HG03571 (cell line): ENCODE measurements around the gene CCNDBP1.
"Not testable (repeated sequence)": the region's sequence is repeated elsewhere in the genome, so short reads cannot be mapped to it uniquely, and the experiment has no call there.

Experiments used
- ATAC-seq: cut with Tn5 transposase; IDR thresholded peaks from one replicate; pipeline ENCODE4 v1.9.1; 2021; ENCODE audit not compliant: unreplicated experiment

The CCNDBP1 gene, protein sequence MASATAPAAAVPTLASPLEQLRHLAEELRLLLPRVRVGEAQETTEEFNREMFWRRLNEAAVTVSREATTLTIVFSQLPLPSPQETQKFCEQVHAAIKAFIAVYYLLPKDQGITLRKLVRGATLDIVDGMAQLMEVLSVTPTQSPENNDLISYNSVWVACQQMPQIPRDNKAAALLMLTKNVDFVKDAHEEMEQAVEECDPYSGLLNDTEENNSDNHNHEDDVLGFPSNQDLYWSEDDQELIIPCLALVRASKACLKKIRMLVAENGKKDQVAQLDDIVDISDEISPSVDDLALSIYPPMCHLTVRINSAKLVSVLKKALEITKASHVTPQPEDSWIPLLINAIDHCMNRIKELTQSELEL

DNA sequence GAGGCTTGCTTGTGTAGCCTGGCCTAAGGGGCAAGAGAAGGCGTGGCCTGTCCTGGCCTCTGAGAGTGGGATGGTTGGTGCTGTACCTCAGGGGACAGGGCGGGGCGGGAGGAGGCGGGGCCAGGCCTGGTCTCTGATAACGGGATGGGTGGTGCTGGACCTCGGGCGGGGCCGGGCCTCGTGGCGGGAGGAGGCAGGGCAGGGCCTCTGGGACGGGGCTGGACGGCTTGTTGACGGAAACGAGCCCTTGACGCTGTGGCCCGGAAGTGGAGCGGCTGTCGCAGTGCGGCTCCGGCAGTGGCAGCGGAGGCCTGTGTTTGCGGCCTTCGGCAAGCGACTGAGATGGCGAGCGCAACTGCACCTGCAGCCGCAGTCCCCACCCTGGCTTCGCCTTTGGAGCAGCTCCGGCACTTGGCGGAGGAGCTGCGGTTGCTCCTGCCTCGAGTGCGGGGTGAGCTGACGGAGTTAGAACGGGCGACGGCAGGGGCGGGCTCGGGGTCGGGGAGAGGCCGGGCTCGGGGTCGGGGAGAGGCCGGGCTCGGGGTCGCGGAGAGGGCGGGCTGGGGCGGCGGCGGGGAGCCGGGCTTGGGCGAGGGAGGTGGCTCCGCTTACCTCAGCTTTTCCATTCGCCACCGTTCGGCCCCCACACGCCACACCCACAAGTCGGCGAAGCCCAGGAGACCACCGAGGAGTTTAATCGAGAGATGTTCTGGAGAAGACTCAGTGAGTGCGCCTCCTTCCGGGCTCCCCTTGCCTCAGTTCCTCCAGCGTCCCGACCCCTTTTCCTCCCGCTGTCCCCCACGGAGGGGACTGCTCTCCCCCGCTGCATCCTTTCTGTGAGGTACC is at the start of gene CCNDBP1:
CCNDBP1 (plus strand) TSS at position 247 of the 846 bp plus-strand sequence; CDS start at position 343, 96 bp downstream.
- ATAC-seq, result peak; percentile 94

- no peak for ATAC-seq
Measured at GRCh38 chr15:43143203-43143941, 41.8 kb upstream of the CCNDBP1 start.

- no peak for ATAC-seq
Measured at GRCh38 chr15:43144512-43144911, 40.7 kb upstream of the CCNDBP1 start.

- no peak for ATAC-seq
Measured at GRCh38 chr15:43146184-43146583, 39.0 kb upstream of the CCNDBP1 start.

DNA sequence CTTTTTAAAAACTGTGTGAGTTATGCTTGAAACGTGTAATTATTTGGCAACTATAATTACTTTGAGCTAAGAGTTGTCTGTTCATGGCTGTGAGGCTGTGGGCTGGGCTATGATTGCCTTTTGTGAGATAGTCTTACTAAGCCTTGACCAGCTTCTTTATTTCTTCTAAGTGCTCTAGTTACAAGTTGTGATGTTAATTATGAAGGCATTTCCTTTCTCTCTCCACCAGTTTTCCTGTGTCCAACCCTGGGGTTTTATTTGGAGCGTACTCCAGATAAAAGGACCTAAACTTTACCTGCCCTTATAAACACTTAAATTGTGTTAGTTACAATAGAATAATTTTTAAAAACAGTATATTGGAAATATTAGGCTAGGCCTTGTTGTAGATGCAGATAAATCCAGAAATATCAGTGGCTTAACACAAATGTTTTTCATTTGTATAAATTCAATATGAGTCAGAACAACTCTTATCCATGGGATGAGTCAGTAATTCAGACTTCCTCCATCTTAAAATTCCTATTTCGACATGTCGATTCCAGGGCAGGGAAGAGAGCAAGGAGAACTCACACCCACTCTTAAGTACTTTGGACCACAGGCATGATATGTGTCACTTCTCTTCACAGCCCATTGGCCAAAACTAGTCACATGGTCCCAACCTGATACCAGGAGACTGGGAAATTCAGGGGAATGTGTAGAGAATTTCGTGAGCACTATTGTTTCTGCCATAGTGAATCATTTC is 34.8 kb upstream of the CCNDBP1 start:
- no peak for ATAC-seq

DNA sequence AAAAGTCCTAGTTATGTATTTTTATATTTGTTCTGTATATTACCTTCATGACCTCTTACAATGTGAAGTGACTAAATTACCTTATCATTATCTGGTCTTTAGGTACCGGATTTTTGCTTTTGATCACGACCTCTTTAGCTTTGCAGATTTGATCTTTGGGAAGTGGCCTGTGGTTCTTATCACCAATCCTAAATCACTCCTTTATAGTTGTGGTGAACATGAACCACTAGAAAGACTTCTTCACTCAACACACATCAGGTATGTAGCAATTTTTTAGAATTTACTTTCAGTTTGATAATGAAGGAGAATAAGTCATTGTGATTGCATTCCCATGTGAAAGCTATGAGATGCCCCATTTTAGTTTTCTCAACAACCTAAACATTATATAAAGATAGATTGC is 33.5 kb upstream of the CCNDBP1 start:
- ATAC-seq, result no peak

DNA sequence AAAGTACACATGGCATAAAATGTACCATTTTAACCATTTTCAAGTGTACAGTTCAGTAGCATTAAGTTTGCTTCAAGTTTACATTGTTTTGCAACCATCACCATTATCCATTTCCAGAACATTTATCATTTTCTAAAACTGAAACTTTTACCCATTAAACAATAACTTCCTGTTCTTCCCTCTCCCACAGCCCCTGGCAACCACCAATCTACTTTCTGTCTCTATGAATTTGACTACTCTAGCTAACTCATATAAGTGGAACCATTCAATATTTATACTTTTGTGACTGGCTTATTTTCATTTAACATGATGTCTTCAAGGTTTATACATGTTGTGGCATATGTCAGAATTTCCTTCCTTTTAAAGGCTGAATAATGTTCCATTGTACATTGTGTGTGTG is 31.9 kb upstream of the CCNDBP1 start:
- ATAC-seq, result no peak

- no peak for ATAC-seq
Measured at GRCh38 chr15:43165801-43166325, 19.3 kb upstream of the CCNDBP1 start.

DNA sequence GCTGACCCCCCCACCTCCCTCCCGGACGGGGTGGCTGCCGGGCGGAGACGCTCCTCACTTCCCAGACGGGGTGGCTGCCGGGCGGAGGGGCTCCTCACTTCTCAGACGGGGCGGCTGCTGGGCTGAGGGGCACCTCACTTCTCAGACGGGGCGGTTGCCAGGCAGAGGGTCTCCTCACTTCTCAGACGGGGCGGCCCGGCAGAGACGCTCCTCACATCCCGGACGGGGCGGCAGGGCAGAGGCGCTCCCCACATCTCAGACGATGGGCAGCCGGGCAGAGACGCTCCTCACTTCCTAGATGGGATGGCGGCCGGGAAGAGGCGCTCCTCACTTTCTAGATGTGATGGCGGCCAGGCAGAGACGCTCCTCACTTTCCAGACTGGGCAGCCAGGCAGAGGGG is 17.9 kb upstream of the CCNDBP1 start:
- not testable (repeated sequence) for ATAC-seq

DNA sequence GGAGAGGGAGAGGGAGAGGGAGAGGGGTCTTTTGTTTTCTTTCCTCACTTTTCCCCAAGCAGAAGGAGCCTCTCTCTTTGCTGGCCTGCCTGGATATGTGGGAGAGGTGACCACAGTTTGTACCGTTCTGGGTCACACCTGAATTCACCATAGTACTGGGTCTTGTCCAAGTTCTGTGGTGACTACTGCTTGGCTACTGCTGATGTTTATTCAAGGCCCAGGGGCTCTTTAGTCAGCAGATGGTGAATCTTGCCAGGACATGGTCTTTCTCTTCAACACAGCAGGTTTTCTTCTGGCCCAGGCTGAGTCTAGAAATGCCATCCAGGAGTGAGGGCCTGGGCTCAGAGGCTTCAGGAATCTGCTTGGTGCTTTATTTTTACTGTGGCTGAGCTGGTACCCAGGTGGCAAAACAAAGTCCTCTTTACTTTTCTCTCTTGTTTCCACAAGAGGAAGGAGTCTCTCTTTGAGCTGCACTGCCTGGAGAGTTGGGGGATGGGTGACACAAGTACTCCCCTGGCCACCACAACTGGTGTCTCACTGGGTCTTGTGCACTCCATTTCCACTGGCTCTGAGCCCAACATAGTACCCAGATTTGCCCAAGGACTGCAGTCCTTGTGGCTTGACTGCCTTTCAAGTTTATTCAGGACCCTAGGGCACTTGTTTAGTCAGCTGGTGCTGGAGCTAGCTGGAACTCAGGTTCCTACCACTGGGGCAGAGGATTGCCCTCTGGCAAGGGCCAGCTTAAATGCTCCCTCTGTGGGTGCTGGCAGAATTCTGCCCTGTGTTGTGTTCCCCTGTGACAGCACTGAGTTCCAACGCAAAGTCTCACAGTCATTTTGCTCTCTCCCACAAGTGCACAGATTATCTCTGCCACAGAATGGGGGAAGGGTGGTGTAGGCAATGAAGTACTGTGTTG is 16.8 kb upstream of the CCNDBP1 start:
- ATAC-seq, result no peak

DNA sequence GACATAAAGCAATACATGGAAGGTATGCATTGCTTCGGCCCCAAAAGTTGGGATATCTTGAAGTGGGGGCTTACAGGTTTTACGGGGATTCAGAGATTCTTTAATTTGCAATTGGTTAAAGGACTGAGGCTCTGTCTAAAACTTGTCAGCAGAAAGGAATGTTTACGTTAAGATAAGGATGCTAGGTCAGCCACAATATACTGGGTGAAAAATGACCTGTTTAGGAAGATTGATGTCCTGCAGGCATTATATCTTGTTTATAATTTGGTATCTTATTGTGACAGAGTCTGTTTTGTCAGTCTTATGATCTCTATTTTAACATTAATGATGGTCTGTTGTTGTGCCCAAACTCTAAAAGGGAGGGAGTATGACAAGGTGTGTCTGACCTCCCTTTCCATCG is 15.3 kb upstream of the CCNDBP1 start:
- ATAC-seq, result no peak

DNA sequence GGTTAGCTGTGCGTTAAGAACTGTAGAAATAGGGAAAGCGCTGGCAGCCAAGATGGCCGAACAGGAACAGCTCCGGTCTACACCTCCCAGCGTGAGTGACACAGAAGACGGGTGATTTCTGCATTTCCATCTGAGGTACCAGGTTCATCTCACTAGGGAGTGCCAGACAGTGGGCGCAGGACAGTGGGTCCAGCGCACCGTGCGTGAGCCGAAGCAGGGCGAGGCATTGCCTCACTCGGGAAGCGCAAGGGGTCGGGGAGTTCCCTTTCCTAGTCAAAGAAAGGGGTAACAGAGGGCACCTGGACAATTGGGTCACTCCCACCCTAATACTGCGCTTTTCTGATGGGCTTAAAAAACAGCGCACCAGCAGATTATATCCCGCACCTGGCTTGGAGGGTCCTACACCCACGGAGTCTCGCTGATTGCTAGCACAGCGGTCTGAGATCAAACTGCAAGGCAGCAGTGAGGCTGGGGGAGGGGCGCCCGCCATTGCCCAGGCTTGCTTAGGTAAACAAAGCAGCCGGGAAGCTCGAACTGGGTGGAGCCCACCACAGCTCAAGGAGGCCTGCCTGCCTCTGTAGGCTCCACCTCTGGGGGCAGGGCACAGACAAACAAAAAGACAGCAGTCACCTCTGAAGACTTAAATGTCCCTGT is 9.4 kb upstream of the CCNDBP1 start:
- not testable (repeated sequence) for ATAC-seq

DNA sequence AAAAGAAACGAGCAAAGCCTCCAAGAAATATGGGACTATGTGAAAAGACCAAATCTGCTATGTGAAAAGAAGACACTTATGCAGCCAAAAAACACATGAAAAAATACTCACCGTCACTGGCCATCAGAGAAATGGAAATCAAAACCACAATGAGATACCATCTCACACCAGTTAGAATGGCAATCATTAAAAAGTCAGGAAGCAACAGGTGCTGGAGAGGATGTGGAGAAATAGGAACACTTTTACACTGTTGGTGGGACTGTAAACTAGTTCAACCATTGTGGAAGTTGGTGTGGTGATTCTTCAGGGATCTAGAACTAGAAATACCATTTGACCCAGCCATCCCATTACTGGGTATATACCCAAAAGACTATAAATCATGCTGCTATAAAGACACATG is 8.1 kb upstream of the CCNDBP1 start:
- ATAC-seq, result not testable (repeated sequence)

- no peak for ATAC-seq
Measured at GRCh38 chr15:43183270-43183669, 1.9 kb upstream of the CCNDBP1 start.

DNA sequence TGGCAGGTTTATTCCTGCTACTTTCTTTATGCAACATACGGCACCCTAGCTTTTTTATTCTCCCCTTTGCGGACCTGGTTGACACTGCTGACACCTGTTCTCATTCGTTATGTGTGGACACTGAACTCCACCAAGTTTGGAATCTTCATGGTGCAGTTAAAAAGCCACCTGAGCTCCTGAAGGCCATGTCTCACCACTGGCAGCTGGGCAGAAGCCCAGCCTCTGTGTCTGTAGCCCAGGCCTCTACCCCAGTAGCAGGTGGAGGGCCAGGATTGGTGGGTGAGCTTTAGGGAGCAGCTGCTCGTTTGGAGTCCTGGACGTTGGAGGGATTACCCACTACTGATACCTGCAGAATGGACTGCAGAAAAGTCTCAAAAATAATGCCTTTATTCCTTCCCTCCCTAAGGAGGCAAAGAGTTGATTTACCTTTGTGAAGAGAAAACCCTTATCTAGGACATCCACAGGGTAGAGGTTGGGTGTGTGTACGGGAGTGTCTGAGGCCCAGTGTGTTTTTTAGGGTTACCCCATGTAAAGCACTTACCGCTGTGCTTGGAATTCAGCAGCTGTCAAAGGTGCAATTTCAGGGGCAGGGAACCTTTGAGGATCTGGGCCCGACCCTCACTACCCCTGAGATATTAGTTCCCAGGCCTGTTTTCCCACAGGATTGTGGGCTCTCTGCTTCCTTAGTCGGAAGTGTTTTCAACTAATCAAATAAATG is 637 bp upstream of the CCNDBP1 start:
- no peak for ATAC-seq

DNA sequence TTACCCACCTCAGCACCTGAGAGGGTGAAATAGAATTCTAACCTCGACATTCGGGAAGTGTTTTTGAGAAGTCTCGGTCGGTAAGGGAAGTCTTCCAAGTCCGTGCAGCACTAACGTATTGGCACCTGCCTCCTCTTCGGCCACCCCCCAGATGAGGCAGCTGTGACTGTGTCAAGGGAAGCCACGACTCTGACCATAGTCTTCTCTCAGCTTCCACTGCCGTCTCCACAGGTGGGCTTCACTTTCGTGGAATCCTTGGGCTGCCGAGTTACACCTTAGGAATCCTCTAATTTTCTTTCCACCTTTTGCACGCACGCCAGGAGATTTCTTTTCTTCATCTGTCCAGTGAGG is 775 bp downstream of the CCNDBP1 start:
- ATAC-seq, result no peak

GRCh38 chr15:43187544-43188155 is 2.4 kb downstream of the CCNDBP1 start:
- ATAC-seq, result no peak

DNA sequence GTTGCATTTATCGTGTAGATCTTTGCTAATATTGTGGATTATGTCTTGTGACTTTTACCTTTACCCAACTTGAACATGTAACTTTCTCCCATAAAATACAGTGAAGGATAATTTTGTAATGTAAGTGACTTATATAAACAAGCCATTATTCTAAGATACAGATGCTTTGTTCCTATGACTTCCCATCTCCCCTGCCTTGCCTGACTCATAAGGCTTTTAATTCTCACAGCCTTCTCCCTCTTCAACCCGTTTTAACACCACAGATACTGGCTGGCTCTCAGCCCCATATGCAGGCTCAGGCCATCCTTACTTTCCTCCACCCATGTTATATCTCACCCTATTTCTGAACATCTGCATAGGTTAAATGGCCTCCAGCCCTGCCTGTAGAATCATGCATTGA is 4.1 kb downstream of the CCNDBP1 start:
- ATAC-seq, result no peak
